HCT116 (cell line): ENCODE data around the gene HACD3.

Experiments
- ATF3 ChIP-seq: IDR thresholded peaks from 2 replicates; pipeline ENCODE4 v1.6.1; 2012
- CTCF ChIP-seq, 3 experiments: fragments of 200-600 bp in 1 of 3; sonication (generic) in 1 of 3; IDR thresholded peaks in 2 of 3; conservative IDR thresholded peaks in 1 of 3; 2 replicates each; pipeline ENCODE4 v1.5.1; 2012 to 2017; ENCODE audit warnings: low read depth in 2 of 3, low read length in 2 of 3, antibody characterized with exemption in 1 of 3, borderline replicate concordance in 1 of 3, control low read depth in 1 of 3, mild to moderate bottlenecking in 1 of 3, mixed read lengths in 1 of 3, mixed run types in 1 of 3, moderate library complexity in 1 of 3; ENCODE audit not compliant: insufficient read depth in 1 of 3
- ELF1 ChIP-seq: IDR thresholded peaks from 2 replicates; pipeline ENCODE4 v1.6.1; 2012; ENCODE audit warnings: low read depth, borderline replicate concordance
- EZH2 ChIP-seq: fragments of 200-600 bp; sonication (generic); IDR thresholded peaks from 2 replicates; pipeline ENCODE4 v1.6.1; 2017; ENCODE audit warnings: antibody characterized with exemption, mixed run types
- FOSL1 ChIP-seq: IDR thresholded peaks from 2 replicates; pipeline ENCODE4 v1.6.1; 2012; ENCODE audit warnings: low read depth
- JUND ChIP-seq: IDR thresholded peaks from 2 replicates; pipeline ENCODE4 v1.6.1; 2012
- MAX ChIP-seq: IDR thresholded peaks from 2 replicates; pipeline ENCODE4 v1.6.1; 2012
- POLR2A ChIP-seq: IDR thresholded peaks from 2 replicates; pipeline ENCODE4 v1.7.0; 2011; ENCODE audit warnings: borderline replicate concordance; ENCODE audit not compliant: insufficient read depth, insufficient read length; ENCODE audit errors: extremely low read depth
- REST ChIP-seq: IDR thresholded peaks from 2 replicates; pipeline ENCODE4 v1.6.1; 2012; ENCODE audit warnings: low read depth
- ZBTB33 ChIP-seq: IDR thresholded peaks from 2 replicates; pipeline ENCODE4 v1.6.1; 2011; ENCODE audit warnings: mild to moderate bottlenecking, low read length, moderate library complexity; ENCODE audit not compliant: insufficient replicate concordance; ENCODE audit errors: extremely low read depth

GRCh38 chr15:65484876-65485275, 45.4 kb upstream of the HACD3 start:
- TF ChIP-seq CTCF (IDR thresholded peaks at IDR 0.05 in 2 of 3, conservative IDR thresholded peaks at IDR 0.05 in 1 of 3; ENCODE audit: borderline replicate concordance in 1 of 3, insufficient read depth in 1 of 3, low read depth in 2 of 3, low read length in 2 of 3) (no peak), EZH2 (no peak), MAX (no peak), ATF3 (no peak), POLR2A (no peak), JUND (no peak), ELF1 (no peak), ZBTB33 (no peak), FOSL1 (no peak), REST (no peak)
